Measurements from ENCODE around the gene ADNP.

GRCh38 chr20:50953196-50953595, 22.0 kb upstream of the ADNP start:
- TF ChIP-seq CTCF (conservative IDR thresholded peaks at IDR 0.05 in 1 of 2, IDR thresholded peaks at IDR 0.05 in 1 of 2; ENCODE audit: extremely low read depth in 1 of 2, insufficient read depth in 1 of 2, low read depth in 1 of 2, low read length in 2 of 2) (no peak), EZH2 (IDR thresholded peaks at IDR 0.05; ENCODE audit: borderline replicate concordance, low read length) (no peak)
